Measurements from ENCODE around the gene CNTN1.

Gene CNTN1

GRCh38 chr12:40650038-40650704, 42.1 kb upstream of the CNTN1 start:
- FAIRE-seq (no peak), DNase-seq (ENCODE audit: insufficient read length, low spot score) (no peak)
- TF ChIP-seq POLR2AphosphoS5 (IDR thresholded peaks at IDR 0.05; ENCODE audit: low read depth, low read length) (no peak), PAX5 (IDR thresholded peaks at IDR 0.05; ENCODE audit: insufficient read depth, low read length, severe bottlenecking) (no peak), POLR2A (IDR thresholded peaks at IDR 0.05; ENCODE audit: low read depth, low read length) (no peak), TAF1 (IDR thresholded peaks at IDR 0.05; ENCODE audit: low read depth, low read length) (no peak), POU2F2 (IDR thresholded peaks at IDR 0.05; ENCODE audit: low read depth, low read length) (no peak)

GRCh38 chr12:40655451-40655850, 36.8 kb upstream of the CNTN1 start:
- FAIRE-seq (no peak), DNase-seq (ENCODE audit: insufficient read length, low spot score) (no peak)
- TF ChIP-seq POLR2A (IDR thresholded peaks at IDR 0.05; ENCODE audit: low read depth, low read length) = no peak

- no peak for FAIRE-seq
- TF ChIP-seq POU2F2 (IDR thresholded peaks at IDR 0.05; ENCODE audit: low read depth, low read length) = no peak
- TF ChIP-seq POLR2AphosphoS5 (IDR thresholded peaks at IDR 0.05; ENCODE audit: low read depth, low read length) = no peak
- no peak for TF ChIP-seq PAX5 (IDR thresholded peaks at IDR 0.05; ENCODE audit: insufficient read depth, low read length, severe bottlenecking)
- no peak for TF ChIP-seq POLR2A (IDR thresholded peaks at IDR 0.05; ENCODE audit: low read depth, low read length)
- TF ChIP-seq SPI1 (IDR thresholded peaks at IDR 0.05; ENCODE audit: low read depth, low read length) = no peak
- TF ChIP-seq TAF1 (IDR thresholded peaks at IDR 0.05; ENCODE audit: low read depth, low read length) = no peak
- no peak for DNase-seq (ENCODE audit: insufficient read length, low spot score)
Measured at GRCh38 chr12:40662366-40662765, 29.9 kb upstream of the CNTN1 start.

- no peak for TF ChIP-seq TAF1 (IDR thresholded peaks at IDR 0.05; ENCODE audit: low read depth, low read length)
- TF ChIP-seq POU2F2 (IDR thresholded peaks at IDR 0.05; ENCODE audit: low read depth, low read length) = no peak
- TF ChIP-seq POLR2AphosphoS5 (IDR thresholded peaks at IDR 0.05; ENCODE audit: low read depth, low read length) = no peak
- TF ChIP-seq POLR2A (IDR thresholded peaks at IDR 0.05; ENCODE audit: low read depth, low read length) = no peak
- no peak for TF ChIP-seq SPI1 (IDR thresholded peaks at IDR 0.05; ENCODE audit: low read depth, low read length)
- no peak for TF ChIP-seq PAX5 (IDR thresholded peaks at IDR 0.05; ENCODE audit: insufficient read depth, low read length, severe bottlenecking)
- FAIRE-seq (no peak), DNase-seq (ENCODE audit: insufficient read length, low spot score) (no peak)
Measured at GRCh38 chr12:40663781-40664180, 28.5 kb upstream of the CNTN1 start.

GRCh38 chr12:40668099-40668529, 24.1 kb upstream of the CNTN1 start:
- no peak for TF ChIP-seq POU2F2 (IDR thresholded peaks at IDR 0.05; ENCODE audit: low read depth, low read length)
- no peak for TF ChIP-seq POLR2A (IDR thresholded peaks at IDR 0.05; ENCODE audit: low read depth, low read length)
- no peak for TF ChIP-seq POLR2AphosphoS5 (IDR thresholded peaks at IDR 0.05; ENCODE audit: low read depth, low read length)
- no peak for TF ChIP-seq SPI1 (IDR thresholded peaks at IDR 0.05; ENCODE audit: low read depth, low read length)
- no peak for TF ChIP-seq TAF1 (IDR thresholded peaks at IDR 0.05; ENCODE audit: low read depth, low read length)
- no peak for TF ChIP-seq PAX5 (IDR thresholded peaks at IDR 0.05; ENCODE audit: insufficient read depth, low read length, severe bottlenecking)
- FAIRE-seq (no peak), DNase-seq (ENCODE audit: insufficient read length, low spot score) (no peak)

- FAIRE-seq = no peak
- DNase-seq (ENCODE audit: insufficient read length, low spot score) = no peak
- TF ChIP-seq SPI1 (IDR thresholded peaks at IDR 0.05; ENCODE audit: low read depth, low read length) (no peak), POLR2AphosphoS5 (IDR thresholded peaks at IDR 0.05; ENCODE audit: low read depth, low read length) (no peak), POLR2A (IDR thresholded peaks at IDR 0.05; ENCODE audit: low read depth, low read length) (no peak), POU2F2 (IDR thresholded peaks at IDR 0.05; ENCODE audit: low read depth, low read length) (no peak), TAF1 (IDR thresholded peaks at IDR 0.05; ENCODE audit: low read depth, low read length) (no peak), PAX5 (IDR thresholded peaks at IDR 0.05; ENCODE audit: insufficient read depth, low read length, severe bottlenecking) (no peak)
Measured at GRCh38 chr12:40672741-40673271, 19.4 kb upstream of the CNTN1 start.

GRCh38 chr12:40681148-40681547, 11.1 kb upstream of the CNTN1 start:
- TF ChIP-seq POLR2A (IDR thresholded peaks at IDR 0.05; ENCODE audit: low read depth, low read length) = no peak
- TF ChIP-seq SPI1 (IDR thresholded peaks at IDR 0.05; ENCODE audit: low read depth, low read length) = peak; percentile 91
- DNase-seq (ENCODE audit: insufficient read length, low spot score) (no peak), FAIRE-seq (no peak)

GRCh38 chr12:40684986-40685385, 7.3 kb upstream of the CNTN1 start:
- DNase-seq (ENCODE audit: insufficient read length, low spot score) (no peak), FAIRE-seq (no peak)
- TF ChIP-seq PAX5 (IDR thresholded peaks at IDR 0.05; ENCODE audit: insufficient read depth, low read length, severe bottlenecking) (no peak), POLR2AphosphoS5 (IDR thresholded peaks at IDR 0.05; ENCODE audit: low read depth, low read length) (no peak), SPI1 (IDR thresholded peaks at IDR 0.05; ENCODE audit: low read depth, low read length) (no peak)

- TF ChIP-seq PAX5 (IDR thresholded peaks at IDR 0.05; ENCODE audit: insufficient read depth, low read length, severe bottlenecking) = no peak
- no peak for TF ChIP-seq POLR2AphosphoS5 (IDR thresholded peaks at IDR 0.05; ENCODE audit: low read depth, low read length)
- TF ChIP-seq POLR2A (IDR thresholded peaks at IDR 0.05; ENCODE audit: low read depth, low read length) = no peak
- TF ChIP-seq SPI1 (IDR thresholded peaks at IDR 0.05; ENCODE audit: low read depth, low read length) = no peak
- TF ChIP-seq POU2F2 (IDR thresholded peaks at IDR 0.05; ENCODE audit: low read depth, low read length) = no peak
- TF ChIP-seq TAF1 (IDR thresholded peaks at IDR 0.05; ENCODE audit: low read depth, low read length) = no peak
- DNase-seq (ENCODE audit: insufficient read length, low spot score) (no peak), FAIRE-seq (no peak)
Measured at GRCh38 chr12:40688085-40688725, 4.0 kb upstream of the CNTN1 start.

GRCh38 chr12:40689576-40689975, 2.7 kb upstream of the CNTN1 start:
- DNase-seq (ENCODE audit: insufficient read length, low spot score) (no peak), FAIRE-seq (no peak)
- no peak for TF ChIP-seq POLR2A (IDR thresholded peaks at IDR 0.05; ENCODE audit: low read depth, low read length)
- TF ChIP-seq SPI1 (IDR thresholded peaks at IDR 0.05; ENCODE audit: low read depth, low read length) = no peak
- no peak for TF ChIP-seq TAF1 (IDR thresholded peaks at IDR 0.05; ENCODE audit: low read depth, low read length)
- TF ChIP-seq POU2F2 (IDR thresholded peaks at IDR 0.05; ENCODE audit: low read depth, low read length) = no peak
- no peak for TF ChIP-seq PAX5 (IDR thresholded peaks at IDR 0.05; ENCODE audit: insufficient read depth, low read length, severe bottlenecking)
- no peak for TF ChIP-seq POLR2AphosphoS5 (IDR thresholded peaks at IDR 0.05; ENCODE audit: low read depth, low read length)

Measured in GM12891 (cell line).